Ovary (tissue), 3 donors: Measurements from ENCODE around the gene NCK2.

Source experiments
- EP300 ChIP-seq: sonication (generic); formaldehyde crosslinking; IDR thresholded peaks from one replicate; pipeline ENCODE4 v1.6.1; 2017; ENCODE audit warnings: antibody characterized with exemption
- POLR2A ChIP-seq: fragments of 450-650 bp; IDR thresholded peaks from one replicate; pipeline ENCODE4 v1.6.1; 2017; ENCODE audit warnings: antibody characterized with exemption, mild to moderate bottlenecking, moderate library complexity
- TF ChIP-seq, protein P1 (sequence below), 3 donors: fragments of 450-650 bp in 2 of 3; fragments of 200-600 bp in 1 of 3; IDR thresholded peaks; one replicate each; pipeline versions ENCODE4 v1.5.1 to v1.8.0; 2016 to 2022; ENCODE audit warnings: antibody characterized with exemption in 3 of 3, mild to moderate bottlenecking in 1 of 3
- donor health status: DM: no; HTN: no; CAD: no.

DNA sequence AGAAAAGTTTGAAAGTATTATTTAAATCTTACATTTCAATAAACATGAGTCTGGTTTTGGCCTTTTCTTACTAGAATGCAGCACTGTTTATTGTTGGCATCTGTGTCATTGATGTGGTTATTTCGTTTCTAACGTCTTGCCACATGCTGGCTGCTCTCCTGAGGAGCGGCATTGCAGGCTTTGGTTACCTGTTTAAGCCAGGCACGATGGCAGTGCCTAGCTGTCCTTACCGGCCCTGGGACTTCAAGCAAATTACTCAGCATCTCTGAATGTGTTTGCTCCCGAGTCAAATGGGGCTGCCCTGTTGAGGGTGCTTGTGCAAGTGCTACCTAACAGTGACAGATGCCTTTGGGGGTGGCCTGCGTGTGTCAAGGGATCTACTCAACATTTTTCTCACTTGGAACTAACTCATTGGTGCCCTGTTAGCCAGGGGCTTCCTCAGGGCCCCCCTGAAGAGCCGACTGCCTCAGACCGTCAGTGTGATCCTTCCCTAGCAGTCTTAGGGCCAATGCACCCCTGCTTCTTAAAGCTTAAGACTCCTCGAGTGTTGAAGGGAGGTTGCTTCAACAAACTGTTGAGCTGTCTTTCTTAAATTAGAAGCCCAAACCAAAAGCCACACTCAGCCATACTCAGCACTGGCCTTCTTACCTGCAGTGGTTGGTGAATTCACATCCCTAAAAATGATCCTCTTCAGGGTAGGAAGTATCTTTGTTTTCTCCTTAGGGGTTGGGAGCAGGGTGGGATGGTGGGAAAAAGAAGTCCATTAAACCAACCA, 151.5 kb downstream of the NCK2 start:
- TF ChIP-seq, protein P1, sequence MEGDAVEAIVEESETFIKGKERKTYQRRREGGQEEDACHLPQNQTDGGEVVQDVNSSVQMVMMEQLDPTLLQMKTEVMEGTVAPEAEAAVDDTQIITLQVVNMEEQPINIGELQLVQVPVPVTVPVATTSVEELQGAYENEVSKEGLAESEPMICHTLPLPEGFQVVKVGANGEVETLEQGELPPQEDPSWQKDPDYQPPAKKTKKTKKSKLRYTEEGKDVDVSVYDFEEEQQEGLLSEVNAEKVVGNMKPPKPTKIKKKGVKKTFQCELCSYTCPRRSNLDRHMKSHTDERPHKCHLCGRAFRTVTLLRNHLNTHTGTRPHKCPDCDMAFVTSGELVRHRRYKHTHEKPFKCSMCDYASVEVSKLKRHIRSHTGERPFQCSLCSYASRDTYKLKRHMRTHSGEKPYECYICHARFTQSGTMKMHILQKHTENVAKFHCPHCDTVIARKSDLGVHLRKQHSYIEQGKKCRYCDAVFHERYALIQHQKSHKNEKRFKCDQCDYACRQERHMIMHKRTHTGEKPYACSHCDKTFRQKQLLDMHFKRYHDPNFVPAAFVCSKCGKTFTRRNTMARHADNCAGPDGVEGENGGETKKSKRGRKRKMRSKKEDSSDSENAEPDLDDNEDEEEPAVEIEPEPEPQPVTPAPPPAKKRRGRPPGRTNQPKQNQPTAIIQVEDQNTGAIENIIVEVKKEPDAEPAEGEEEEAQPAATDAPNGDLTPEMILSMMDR (IDR thresholded peaks at IDR 0.05), result no peak
- TF ChIP-seq EP300 (no peak), POLR2A (no peak)
